ENCODE data around the gene ZFYVE9. TPM values are rescaled to one million over a fixed set of nuclear protein-coding genes. Genes with fewer than 3 reads are reported as not detected.

Gene ZFYVE9
- total and polyA plus RNA-seq, 2 donors (not counting 1 experiment from before 2014, with no cell fraction given), result 13.5 to 44.6 TPM

GRCh38 chr1:52112489-52112888, 29.4 kb upstream of the ZFYVE9 start:
- Histone ChIP-seq H3K36me3 (ENCODE audit: control insufficient read depth, insufficient read depth, low read length) (no peaks in the 10 kb centered on the region), H3K9me3 (ENCODE audit: control insufficient read depth, insufficient read depth, low read depth, low read length) (no peaks in the 10 kb centered on the region), H4K20me1 (ENCODE audit: control insufficient read depth, extremely low read depth, insufficient read depth, low read length) (no peaks in the 10 kb centered on the region), H3K27ac (ENCODE audit: insufficient read depth, low read length) (no peak overlapping the region), H3K27me3 (ENCODE audit: control insufficient read depth, insufficient read depth, low read length) (no peaks in the 10 kb centered on the region), H3K4me1 (ENCODE audit: control insufficient read depth, extremely low read depth, insufficient read depth, low read length) (no peaks in the 10 kb centered on the region), H3K9ac (ENCODE audit: insufficient read depth, low read length) (no peak overlapping the region), H3K4me2 (ENCODE audit: extremely low read depth, insufficient read depth, low read length) (no peak overlapping the region), H3K79me2 (ENCODE audit: control insufficient read depth, insufficient read depth, low read length) (no peaks in the 10 kb centered on the region), H2AFZ (ENCODE audit: low read length) (no peak overlapping the region), H3K4me3 (replicated peaks in 1 of 4; ENCODE audit: control extremely low read depth in 1 of 4, insufficient read depth in 1 of 4, low read depth in 3 of 4, low read length in 4 of 4) (no peak overlapping the region)
- no peak for TF ChIP-seq EZH2 (IDR thresholded peaks at IDR 0.05; ENCODE audit: low read length, missing control alignments)
- TF ChIP-seq, protein P1, sequence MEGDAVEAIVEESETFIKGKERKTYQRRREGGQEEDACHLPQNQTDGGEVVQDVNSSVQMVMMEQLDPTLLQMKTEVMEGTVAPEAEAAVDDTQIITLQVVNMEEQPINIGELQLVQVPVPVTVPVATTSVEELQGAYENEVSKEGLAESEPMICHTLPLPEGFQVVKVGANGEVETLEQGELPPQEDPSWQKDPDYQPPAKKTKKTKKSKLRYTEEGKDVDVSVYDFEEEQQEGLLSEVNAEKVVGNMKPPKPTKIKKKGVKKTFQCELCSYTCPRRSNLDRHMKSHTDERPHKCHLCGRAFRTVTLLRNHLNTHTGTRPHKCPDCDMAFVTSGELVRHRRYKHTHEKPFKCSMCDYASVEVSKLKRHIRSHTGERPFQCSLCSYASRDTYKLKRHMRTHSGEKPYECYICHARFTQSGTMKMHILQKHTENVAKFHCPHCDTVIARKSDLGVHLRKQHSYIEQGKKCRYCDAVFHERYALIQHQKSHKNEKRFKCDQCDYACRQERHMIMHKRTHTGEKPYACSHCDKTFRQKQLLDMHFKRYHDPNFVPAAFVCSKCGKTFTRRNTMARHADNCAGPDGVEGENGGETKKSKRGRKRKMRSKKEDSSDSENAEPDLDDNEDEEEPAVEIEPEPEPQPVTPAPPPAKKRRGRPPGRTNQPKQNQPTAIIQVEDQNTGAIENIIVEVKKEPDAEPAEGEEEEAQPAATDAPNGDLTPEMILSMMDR (conservative IDR thresholded peaks at IDR 0.05 in 1 of 2, IDR thresholded peaks at IDR 0.05 in 1 of 2; ENCODE audit: low read depth in 1 of 2, low read length in 2 of 2), result no peak
- DNase-seq (ENCODE audit: low read depth in 2 of 2), result no peak

GRCh38 chr1:52119301-52120079, 22.4 kb upstream of the ZFYVE9 start:
- Histone ChIP-seq H3K4me1 (ENCODE audit: control insufficient read depth, extremely low read depth, insufficient read depth, low read length) (no peaks in the 10 kb centered on the region), H3K9ac (ENCODE audit: insufficient read depth, low read length) (no peak overlapping the region), H3K36me3 (ENCODE audit: control insufficient read depth, insufficient read depth, low read length) (no peaks in the 10 kb centered on the region), H4K20me1 (ENCODE audit: control insufficient read depth, extremely low read depth, insufficient read depth, low read length) (no peaks in the 10 kb centered on the region), H3K4me2 (ENCODE audit: extremely low read depth, insufficient read depth, low read length) (no peak overlapping the region), H3K27ac (ENCODE audit: insufficient read depth, low read length) (no peak overlapping the region), H2AFZ (ENCODE audit: low read length) (no peak overlapping the region), H3K79me2 (ENCODE audit: control insufficient read depth, insufficient read depth, low read length) (no peaks in the 10 kb centered on the region), H3K4me3 (replicated peaks in 1 of 4; ENCODE audit: control extremely low read depth in 1 of 4, insufficient read depth in 1 of 4, low read depth in 3 of 4, low read length in 4 of 4) (no peak overlapping the region), H3K27me3 (ENCODE audit: control insufficient read depth, insufficient read depth, low read length) (no peaks in the 10 kb centered on the region), H3K9me3 (ENCODE audit: control insufficient read depth, insufficient read depth, low read depth, low read length) (no peaks in the 10 kb centered on the region)
- TF ChIP-seq, protein P1 (conservative IDR thresholded peaks at IDR 0.05 in 1 of 2, IDR thresholded peaks at IDR 0.05 in 1 of 2; ENCODE audit: low read depth in 1 of 2, low read length in 2 of 2), result no peak
- TF ChIP-seq EZH2 (IDR thresholded peaks at IDR 0.05; ENCODE audit: low read length, missing control alignments), result no peak
- DNase-seq (ENCODE audit: low read depth in 2 of 2), result no peak

DNA sequence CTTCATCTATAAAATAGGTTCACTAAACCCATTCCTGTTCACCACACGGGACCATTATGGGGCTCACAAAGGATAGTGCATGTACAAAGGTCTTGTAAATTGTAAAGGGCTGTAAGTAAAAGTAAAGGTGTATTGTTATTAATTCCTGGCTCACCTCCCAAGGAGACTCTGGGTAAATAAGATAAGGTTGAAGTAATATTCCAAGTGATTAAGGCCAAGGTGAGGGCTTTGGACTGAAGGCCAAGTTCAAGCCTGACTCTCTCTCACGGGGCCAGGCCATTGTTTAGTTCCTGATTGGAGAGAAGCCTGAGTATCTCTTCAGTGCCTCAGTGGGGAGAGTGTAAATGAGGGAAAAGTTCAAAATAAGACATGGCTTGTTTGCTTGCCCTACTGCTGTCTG, 19.5 kb upstream of the ZFYVE9 start:
- Histone ChIP-seq H3K79me2 (ENCODE audit: control insufficient read depth, insufficient read depth, low read length) (no peaks in the 10 kb centered on the region), H3K4me2 (ENCODE audit: extremely low read depth, insufficient read depth, low read length) (no peak overlapping the region), H3K27ac (ENCODE audit: insufficient read depth, low read length) (no peak overlapping the region), H3K4me1 (ENCODE audit: control insufficient read depth, extremely low read depth, insufficient read depth, low read length) (no peaks in the 10 kb centered on the region), H3K9me3 (ENCODE audit: control insufficient read depth, insufficient read depth, low read depth, low read length) (no peaks in the 10 kb centered on the region), H4K20me1 (ENCODE audit: control insufficient read depth, extremely low read depth, insufficient read depth, low read length) (no peaks in the 10 kb centered on the region), H3K27me3 (ENCODE audit: control insufficient read depth, insufficient read depth, low read length) (no peaks in the 10 kb centered on the region), H2AFZ (ENCODE audit: low read length) (no peak overlapping the region), H3K36me3 (ENCODE audit: control insufficient read depth, insufficient read depth, low read length) (no peaks in the 10 kb centered on the region), H3K4me3 (replicated peaks in 1 of 4; ENCODE audit: control extremely low read depth in 1 of 4, insufficient read depth in 1 of 4, low read depth in 3 of 4, low read length in 4 of 4) (no peak overlapping the region), H3K9ac (ENCODE audit: insufficient read depth, low read length) (no peak overlapping the region)
- TF ChIP-seq, protein P1 (conservative IDR thresholded peaks at IDR 0.05 in 1 of 2, IDR thresholded peaks at IDR 0.05 in 1 of 2; ENCODE audit: low read depth in 1 of 2, low read length in 2 of 2), result no peak
- no peak for TF ChIP-seq EZH2 (IDR thresholded peaks at IDR 0.05; ENCODE audit: low read length, missing control alignments)
- no peak for DNase-seq (ENCODE audit: low read depth in 2 of 2)
